Stomach (tissue), 4 donors: ENCODE data around the gene HSFX3.
"Not testable (repeated sequence)": the region's sequence is repeated elsewhere in the genome, so short reads cannot be mapped to it uniquely, and the experiment has no call there.

Source experiments
- POLR2A ChIP-seq, 4 donors: fragments of 450-650 bp; IDR thresholded peaks; one replicate each; pipeline ENCODE4 v1.6.1; 2016; ENCODE audit warnings: antibody characterized with exemption in 4 of 4, control low read depth in 2 of 4, mild to moderate bottlenecking in 1 of 4, moderate library complexity in 1 of 4
- POLR2AphosphoS5 ChIP-seq, 3 donors: sonication (generic); formaldehyde crosslinking; IDR thresholded peaks; one replicate each; pipeline ENCODE4 v1.6.1; 2016; ENCODE audit warnings: antibody characterized with exemption in 3 of 3
- TF ChIP-seq, protein P1 (sequence below), 7 experiments: fragments of 450-650 bp in 4 of 7; fragments of 200-600 bp in 3 of 7; sonication (generic) in 3 of 7; IDR thresholded peaks; one replicate each; pipeline ENCODE4 v1.5.1; 2016 to 2019; ENCODE audit warnings: antibody characterized with exemption in 7 of 7, control low read depth in 2 of 7, mild to moderate bottlenecking in 1 of 7

DNA sequence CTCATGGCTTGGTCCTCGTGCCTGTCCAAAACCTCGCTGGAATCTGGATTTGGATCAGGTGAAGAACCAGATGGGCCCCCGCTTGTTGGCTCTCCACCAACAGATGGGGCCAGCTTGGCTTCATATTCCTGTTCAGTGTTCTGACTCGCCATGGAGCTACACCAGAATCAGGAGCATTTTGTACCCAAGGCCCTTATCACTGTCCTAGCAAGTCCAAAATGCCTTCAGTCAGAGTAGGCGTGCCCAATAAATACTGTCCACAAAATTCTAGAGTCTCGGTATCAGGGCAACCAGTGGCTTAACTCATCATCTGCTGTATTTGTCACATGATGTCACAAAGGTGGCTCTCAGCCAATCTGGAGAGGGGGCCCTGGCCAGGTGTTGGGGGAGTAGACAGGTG, at the start of gene HSFX3:
- TF ChIP-seq, protein P1, sequence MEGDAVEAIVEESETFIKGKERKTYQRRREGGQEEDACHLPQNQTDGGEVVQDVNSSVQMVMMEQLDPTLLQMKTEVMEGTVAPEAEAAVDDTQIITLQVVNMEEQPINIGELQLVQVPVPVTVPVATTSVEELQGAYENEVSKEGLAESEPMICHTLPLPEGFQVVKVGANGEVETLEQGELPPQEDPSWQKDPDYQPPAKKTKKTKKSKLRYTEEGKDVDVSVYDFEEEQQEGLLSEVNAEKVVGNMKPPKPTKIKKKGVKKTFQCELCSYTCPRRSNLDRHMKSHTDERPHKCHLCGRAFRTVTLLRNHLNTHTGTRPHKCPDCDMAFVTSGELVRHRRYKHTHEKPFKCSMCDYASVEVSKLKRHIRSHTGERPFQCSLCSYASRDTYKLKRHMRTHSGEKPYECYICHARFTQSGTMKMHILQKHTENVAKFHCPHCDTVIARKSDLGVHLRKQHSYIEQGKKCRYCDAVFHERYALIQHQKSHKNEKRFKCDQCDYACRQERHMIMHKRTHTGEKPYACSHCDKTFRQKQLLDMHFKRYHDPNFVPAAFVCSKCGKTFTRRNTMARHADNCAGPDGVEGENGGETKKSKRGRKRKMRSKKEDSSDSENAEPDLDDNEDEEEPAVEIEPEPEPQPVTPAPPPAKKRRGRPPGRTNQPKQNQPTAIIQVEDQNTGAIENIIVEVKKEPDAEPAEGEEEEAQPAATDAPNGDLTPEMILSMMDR (IDR thresholded peaks at IDR 0.05), result not testable (repeated sequence)
- not testable (repeated sequence) for TF ChIP-seq POLR2A, POLR2AphosphoS5 (IDR thresholded peaks at IDR 0.05)
